GM18498 (cell line): ENCODE data around the gene CENPB.
"Not testable (repeated sequence)": the region's sequence is repeated elsewhere in the genome, so short reads cannot be mapped to it uniquely, and the experiment has no call there.

Experiments used
- ATAC-seq: cut with Tn5 transposase; IDR thresholded peaks from one replicate; pipeline ENCODE4 v1.9.1; 2021; ENCODE audit warnings: mild to moderate bottlenecking, moderate library complexity; ENCODE audit not compliant: unreplicated experiment

Gene CENPB

GRCh38 chr20:3789201-3789600 lies 2.7 kb upstream of the CENPB start:
- ATAC-seq, result not testable (repeated sequence)

GRCh38 chr20:3788685-3789155 lies 2.2 kb upstream of the CENPB start:
- no peak for ATAC-seq

GRCh38 chr20:3787324-3788014 lies 929 bp upstream of the CENPB start:
- no peak for ATAC-seq

- peak; percentile 34 for ATAC-seq
Measured at GRCh38 chr20:3786126-3786484, 435 bp downstream of the CENPB start.

GRCh38 chr20:3785240-3786125 lies 1.1 kb downstream of the CENPB start:
- no peak for ATAC-seq

- ATAC-seq, result no peak
Measured at GRCh38 chr20:3784863-3785239, 1.7 kb downstream of the CENPB start.

GRCh38 chr20:3784216-3784853 lies 2.2 kb downstream of the CENPB start:
- ATAC-seq, result no peak

- no peak for ATAC-seq
Measured at GRCh38 chr20:3783511-3784195, 2.9 kb downstream of the CENPB start.

GRCh38 chr20:3783068-3783489 lies 3.5 kb downstream of the CENPB start:
- ATAC-seq, result no peak

- ATAC-seq, result no peak
Measured at GRCh38 chr20:3782597-3782996, 3.9 kb downstream of the CENPB start.

GRCh38 chr20:3781153-3781910 lies 5.2 kb downstream of the CENPB start, which contains the start of gene SPEF1:
Gene SPEF1, minus strand, starts transcription at chr20:3781448. Its CDS starts 161 bp downstream, at chr20:3781287.
- peak; percentile 52 for ATAC-seq

GRCh38 chr20:3778976-3779375 lies 7.6 kb downstream of the CENPB start:
- ATAC-seq, result no peak

- ATAC-seq, result peak; percentile 39
Measured at GRCh38 chr20:3777716-3778629, 8.6 kb downstream of the CENPB start.

GRCh38 chr20:3777381-3777715 lies 9.2 kb downstream of the CENPB start:
- ATAC-seq, result no peak

GRCh38 chr20:3775457-3776108 lies 11.0 kb downstream of the CENPB start:
- ATAC-seq, result no peak

- no peak for ATAC-seq
Measured at GRCh38 chr20:3771552-3772058, 14.9 kb downstream of the CENPB start.

GRCh38 chr20:3768342-3769130 lies 18.0 kb downstream of the CENPB start:
- peak; percentile 39 for ATAC-seq
